HG03066 (cell line): ENCODE measurements around the gene SIRT5.

Source experiments
- ATAC-seq: cut with Tn5 transposase; IDR thresholded peaks from one replicate; pipeline ENCODE4 v1.9.1; 2021; ENCODE audit warnings: low read depth; ENCODE audit not compliant: unreplicated experiment

The SIRT5 gene

GRCh38 chr6:13574571-13575376, at the start of gene SIRT5:
TSS of gene SIRT5 (plus strand) at chr6:13574601. CDS start at chr6:13584111, 9,510 bp downstream.
- ATAC-seq: peak; percentile 76

- ATAC-seq: no peak
Observed at GRCh38 chr6:13524801-13525508, 49.4 kb upstream of the SIRT5 start.

- no peak for ATAC-seq
Observed at GRCh38 chr6:13526357-13526726, 48.1 kb upstream of the SIRT5 start.

GRCh38 chr6:13526727-13527670, 47.4 kb upstream of the SIRT5 start:
- peak; percentile 62 for ATAC-seq

- no peak for ATAC-seq
Observed at GRCh38 chr6:13527671-13528056, 46.7 kb upstream of the SIRT5 start.

GRCh38 chr6:13528232-13528631, 46.2 kb upstream of the SIRT5 start:
- no peak for ATAC-seq

- ATAC-seq: no peak
Observed at GRCh38 chr6:13528777-13529343, 45.5 kb upstream of the SIRT5 start.

- no peak for ATAC-seq
Observed at GRCh38 chr6:13531956-13532355, 42.4 kb upstream of the SIRT5 start.

GRCh38 chr6:13534536-13534935, 39.9 kb upstream of the SIRT5 start:
- ATAC-seq: no peak

GRCh38 chr6:13535306-13535705, 39.1 kb upstream of the SIRT5 start:
- no peak for ATAC-seq

- no peak for ATAC-seq
Observed at GRCh38 chr6:13536796-13537526, 37.4 kb upstream of the SIRT5 start.

GRCh38 chr6:13537527-13537897, 36.9 kb upstream of the SIRT5 start:
- ATAC-seq: no peak

- no peak for ATAC-seq
Observed at GRCh38 chr6:13538084-13538483, 36.3 kb upstream of the SIRT5 start.

GRCh38 chr6:13538600-13538999, 35.8 kb upstream of the SIRT5 start:
- ATAC-seq: no peak

- ATAC-seq: no peak
Observed at GRCh38 chr6:13539572-13539971, 34.8 kb upstream of the SIRT5 start.

GRCh38 chr6:13541496-13541895, 32.9 kb upstream of the SIRT5 start:
- no peak for ATAC-seq

GRCh38 chr6:13544454-13545186, 29.8 kb upstream of the SIRT5 start:
- no peak for ATAC-seq

GRCh38 chr6:13545885-13546284, 28.5 kb upstream of the SIRT5 start:
- no peak for ATAC-seq

- no peak for ATAC-seq
Observed at GRCh38 chr6:13548500-13549210, 25.7 kb upstream of the SIRT5 start.
